SU-DHL-6 (cell line): ENCODE data around the gene CDK14.

Experiments
- H2AFZ ChIP-seq: fragments of 200-600 bp; sonication (generic); 2 replicates; pipeline ENCODE4 v1.6.1; 2014; ENCODE audit warnings: low read depth, mild to moderate bottlenecking, moderate library complexity, mixed read lengths, antibody characterized with exemption, low read length; ENCODE audit not compliant: severe bottlenecking
- H3F3A ChIP-seq: fragments of 200-600 bp; shearing (Covaris generic); 2 replicates; pipeline ENCODE4 v1.6.0; 2016; ENCODE audit warnings: antibody characterized with exemption, mild to moderate bottlenecking; ENCODE audit not compliant: insufficient read depth
- H3K27ac ChIP-seq: fragments of 200-600 bp; sonication (generic); 2 replicates; pipeline ENCODE4 v1.5.1; 2016; ENCODE audit warnings: low read depth, mild to moderate bottlenecking, low read length, moderate library complexity, mixed read lengths
- H3K27me3 ChIP-seq: fragments of 200-600 bp; sonication (generic), shearing (Covaris generic); 2 replicates; pipeline ENCODE4 v1.6.0; 2014; ENCODE audit warnings: mild to moderate bottlenecking, low read length
- H3K36me3 ChIP-seq: fragments of 200-600 bp; sonication (generic); 2 replicates; pipeline ENCODE4 v1.6.1; 2014; ENCODE audit warnings: mild to moderate bottlenecking, low read length, mixed read lengths
- H3K4me2 ChIP-seq: fragments of 300-600, 200-600 bp; shearing (Covaris generic), sonication (generic); 2 replicates; pipeline ENCODE4 v1.6.0; 2014; ENCODE audit warnings: low read length, low read depth, mild to moderate bottlenecking; ENCODE audit not compliant: poor library complexity, severe bottlenecking
- H3K4me3 ChIP-seq: fragments of 200-600 bp; sonication (generic); 2 replicates; pipeline ENCODE4 v1.5.1; 2014; ENCODE audit warnings: antibody characterized with exemption, low read length, mild to moderate bottlenecking, mixed read lengths; ENCODE audit not compliant: insufficient read depth, poor library complexity, severe bottlenecking
- H3K79me2 ChIP-seq: fragments of 200-600 bp; sonication (generic); 2 replicates; pipeline ENCODE4 v1.6.1; 2014; ENCODE audit warnings: mild to moderate bottlenecking, low read length, moderate library complexity; ENCODE audit not compliant: insufficient read depth
- H3K9ac ChIP-seq: fragments of 200-600 bp; sonication (generic); 2 replicates; pipeline ENCODE4 v1.7.0; 2014; ENCODE audit warnings: mild to moderate bottlenecking, low read length
- H3K9me2 ChIP-seq: fragments of 200-600 bp; sonication (generic); replicated peaks from 2 replicates; pipeline ENCODE4 v1.6.1; 2014; ENCODE audit warnings: low read length; ENCODE audit not compliant: insufficient read depth
- H3K9me3 ChIP-seq: fragments of 200-600 bp; sonication (generic); 2 replicates; pipeline ENCODE4 v1.6.1; 2014; ENCODE audit warnings: low read length, mixed read lengths; ENCODE audit not compliant: insufficient read depth
- H4K20me1 ChIP-seq: fragments of 200-600 bp; sonication (generic); 2 replicates; pipeline ENCODE4 v1.6.1; 2014; ENCODE audit warnings: low read depth, mild to moderate bottlenecking, antibody characterized with exemption, low read length, moderate library complexity, mixed read lengths
- EZH2phosphoT487 ChIP-seq: fragments of 200-600 bp; sonication (generic), shearing (Covaris generic); conservative IDR thresholded peaks from 2 replicates; pipeline ENCODE4 v1.6.1; 2018; ENCODE audit warnings: mild to moderate bottlenecking, antibody characterized with exemption, low read length, moderate library complexity, mixed read lengths
- TF ChIP-seq, protein P1 (sequence below): fragments of 200-600 bp; sonication (generic); IDR thresholded peaks from one replicate; pipeline ENCODE4 v1.5.1; 2017; ENCODE audit warnings: antibody characterized with exemption, mild to moderate bottlenecking, low read length, moderate library complexity; ENCODE audit not compliant: insufficient read depth, poor library complexity, severe bottlenecking

The CDK14 gene

DNA sequence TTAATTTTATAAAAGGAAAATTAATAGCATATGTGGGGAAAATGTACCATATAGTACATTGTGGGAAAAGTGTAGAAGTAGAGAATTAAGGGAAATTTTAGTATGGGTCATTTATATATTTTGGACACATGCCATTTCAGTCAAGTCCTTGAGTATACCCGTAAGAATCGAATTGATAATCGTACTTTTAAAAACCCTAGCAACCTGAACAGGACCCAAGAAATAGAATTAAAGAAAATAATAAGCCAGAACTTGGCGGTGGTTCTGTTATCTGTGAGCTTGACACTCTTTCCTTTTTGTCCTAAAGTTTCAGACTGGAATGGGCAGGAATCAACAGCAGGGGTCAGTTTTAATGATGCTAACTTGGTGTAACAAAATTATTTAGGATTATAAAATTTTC lies 221.0 kb downstream of the CDK14 start:
- TF ChIP-seq EZH2phosphoT487 = no peak
- TF ChIP-seq, protein P1, sequence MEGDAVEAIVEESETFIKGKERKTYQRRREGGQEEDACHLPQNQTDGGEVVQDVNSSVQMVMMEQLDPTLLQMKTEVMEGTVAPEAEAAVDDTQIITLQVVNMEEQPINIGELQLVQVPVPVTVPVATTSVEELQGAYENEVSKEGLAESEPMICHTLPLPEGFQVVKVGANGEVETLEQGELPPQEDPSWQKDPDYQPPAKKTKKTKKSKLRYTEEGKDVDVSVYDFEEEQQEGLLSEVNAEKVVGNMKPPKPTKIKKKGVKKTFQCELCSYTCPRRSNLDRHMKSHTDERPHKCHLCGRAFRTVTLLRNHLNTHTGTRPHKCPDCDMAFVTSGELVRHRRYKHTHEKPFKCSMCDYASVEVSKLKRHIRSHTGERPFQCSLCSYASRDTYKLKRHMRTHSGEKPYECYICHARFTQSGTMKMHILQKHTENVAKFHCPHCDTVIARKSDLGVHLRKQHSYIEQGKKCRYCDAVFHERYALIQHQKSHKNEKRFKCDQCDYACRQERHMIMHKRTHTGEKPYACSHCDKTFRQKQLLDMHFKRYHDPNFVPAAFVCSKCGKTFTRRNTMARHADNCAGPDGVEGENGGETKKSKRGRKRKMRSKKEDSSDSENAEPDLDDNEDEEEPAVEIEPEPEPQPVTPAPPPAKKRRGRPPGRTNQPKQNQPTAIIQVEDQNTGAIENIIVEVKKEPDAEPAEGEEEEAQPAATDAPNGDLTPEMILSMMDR = no peak
- H3K79me2 ChIP-seq = peaks cover 71% of the 10 kb centered on the region
- peaks cover 32% of the 10 kb centered on the region for H3K36me3 ChIP-seq
- no peaks in the 10 kb centered on the region for H4K20me1 ChIP-seq
- H3K9ac ChIP-seq = no peak overlapping the region
- H3F3A ChIP-seq = 0 out of 2 replicates have a peak, but pooled peaks cover 6% of the 10 kb centered on the region
- no peak overlapping the region for H3K4me2 ChIP-seq
- no peaks in the 10 kb centered on the region for H3K9me2 ChIP-seq
- H3K9me3 ChIP-seq = no peaks in the 10 kb centered on the region
- H3K27ac ChIP-seq = no peak overlapping the region
- H3K4me3 ChIP-seq = no peak overlapping the region
- H3K27me3 ChIP-seq = no peaks in the 10 kb centered on the region
- no peak overlapping the region for H2AFZ ChIP-seq

DNA sequence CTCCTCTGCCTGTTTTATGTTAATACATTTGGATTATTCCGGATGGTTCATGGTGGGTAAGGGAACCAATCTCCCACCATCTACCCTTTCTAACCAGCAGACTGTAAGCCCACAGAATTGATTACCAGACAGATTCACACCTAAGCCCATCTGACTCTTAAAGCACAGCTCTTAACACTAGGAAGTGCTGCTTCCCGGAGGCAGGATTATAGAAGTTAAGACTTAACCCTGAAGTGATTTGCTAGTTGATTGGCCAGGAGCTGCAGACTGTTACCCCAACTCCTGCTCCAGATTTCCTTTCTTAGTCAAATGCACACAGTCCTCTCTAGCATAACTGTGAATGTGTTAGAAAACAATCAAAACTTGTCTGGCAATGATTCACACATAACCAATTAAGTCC lies 221.7 kb downstream of the CDK14 start:
- no peak overlapping the region for H3K9ac ChIP-seq
- H3K4me2 ChIP-seq = no peak overlapping the region
- H3K36me3 ChIP-seq = peaks cover 38% of the 10 kb centered on the region
- H3K27ac ChIP-seq = no peak overlapping the region
- H3K9me2 ChIP-seq = no peaks in the 10 kb centered on the region
- no peak for TF ChIP-seq EZH2phosphoT487
- TF ChIP-seq, protein P1 = no peak
- no peaks in the 10 kb centered on the region for H3K9me3 ChIP-seq
- no peak overlapping the region for H2AFZ ChIP-seq
- no peaks in the 10 kb centered on the region for H3K27me3 ChIP-seq
- H3F3A ChIP-seq = 0 out of 2 replicates have a peak, but pooled peaks cover 6% of the 10 kb centered on the region
- H3K79me2 ChIP-seq = peaks cover 78% of the 10 kb centered on the region
- no peak overlapping the region for H3K4me3 ChIP-seq
- no peaks in the 10 kb centered on the region for H4K20me1 ChIP-seq

DNA sequence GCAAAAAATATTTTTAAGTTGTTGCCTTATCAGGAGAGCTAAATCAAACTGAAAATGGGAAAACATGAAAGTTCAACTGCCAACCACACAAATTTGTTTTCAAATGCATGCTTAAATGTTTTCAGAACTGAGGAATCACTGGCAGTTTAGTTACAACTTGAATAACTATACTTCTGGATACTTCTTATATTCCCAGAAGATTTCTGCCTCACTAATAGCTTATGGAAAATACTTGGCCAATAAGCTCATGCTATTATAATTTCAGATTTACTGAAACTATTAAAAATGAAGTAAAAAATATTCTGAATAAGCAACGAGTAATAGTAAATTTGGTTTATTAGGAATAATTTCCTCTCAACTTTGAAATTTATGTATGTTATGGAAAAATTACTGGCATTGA lies 222.2 kb downstream of the CDK14 start:
- no peak overlapping the region for H3K4me2 ChIP-seq

More for the DNA sequence above, 222.2 kb downstream of the CDK14 start:
- Histone ChIP-seq H3K9me3 (no peaks in the 10 kb centered on the region), H3K27me3 (no peaks in the 10 kb centered on the region), H3K27ac (no peak overlapping the region), H3F3A (0 out of 2 replicates have a peak, but pooled peaks cover 6% of the 10 kb centered on the region), H3K79me2 (peaks cover 83% of the 10 kb centered on the region), H3K9me2 (no peaks in the 10 kb centered on the region), H3K4me3 (no peak overlapping the region), H3K9ac (no peak overlapping the region), H4K20me1 (no peaks in the 10 kb centered on the region), H3K36me3 (peaks cover 39% of the 10 kb centered on the region), H2AFZ (no peak overlapping the region)
- no peak for TF ChIP-seq EZH2phosphoT487
- TF ChIP-seq, protein P1 = no peak
